Measurements from ENCODE around the gene ZDHHC14.

ZDHHC14 gene

GRCh38 chr6:157621406-157621805 is 240.4 kb downstream of the ZDHHC14 start:
- H3K4me3 ChIP-seq (ENCODE audit: low read depth, low read length) = no peak overlapping the region
- in situ Hi-C loops (cut with HindIII; ENCODE audit: low pct_ligation_motif_present, low sequenced_read_pairs) = no loop called here
- TF ChIP-seq, protein P1, sequence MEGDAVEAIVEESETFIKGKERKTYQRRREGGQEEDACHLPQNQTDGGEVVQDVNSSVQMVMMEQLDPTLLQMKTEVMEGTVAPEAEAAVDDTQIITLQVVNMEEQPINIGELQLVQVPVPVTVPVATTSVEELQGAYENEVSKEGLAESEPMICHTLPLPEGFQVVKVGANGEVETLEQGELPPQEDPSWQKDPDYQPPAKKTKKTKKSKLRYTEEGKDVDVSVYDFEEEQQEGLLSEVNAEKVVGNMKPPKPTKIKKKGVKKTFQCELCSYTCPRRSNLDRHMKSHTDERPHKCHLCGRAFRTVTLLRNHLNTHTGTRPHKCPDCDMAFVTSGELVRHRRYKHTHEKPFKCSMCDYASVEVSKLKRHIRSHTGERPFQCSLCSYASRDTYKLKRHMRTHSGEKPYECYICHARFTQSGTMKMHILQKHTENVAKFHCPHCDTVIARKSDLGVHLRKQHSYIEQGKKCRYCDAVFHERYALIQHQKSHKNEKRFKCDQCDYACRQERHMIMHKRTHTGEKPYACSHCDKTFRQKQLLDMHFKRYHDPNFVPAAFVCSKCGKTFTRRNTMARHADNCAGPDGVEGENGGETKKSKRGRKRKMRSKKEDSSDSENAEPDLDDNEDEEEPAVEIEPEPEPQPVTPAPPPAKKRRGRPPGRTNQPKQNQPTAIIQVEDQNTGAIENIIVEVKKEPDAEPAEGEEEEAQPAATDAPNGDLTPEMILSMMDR (IDR thresholded peaks at IDR 0.05; ENCODE audit: low read depth, low read length, missing control alignments) = no peak
- DNase-seq = no peak
- no peaks in the 10 kb centered on the region for H3K36me3 ChIP-seq (replicated peaks)
- H3K27ac ChIP-seq = no peak overlapping the region
- H3K27me3 ChIP-seq (replicated peaks) = no peaks in the 10 kb centered on the region

DNA sequence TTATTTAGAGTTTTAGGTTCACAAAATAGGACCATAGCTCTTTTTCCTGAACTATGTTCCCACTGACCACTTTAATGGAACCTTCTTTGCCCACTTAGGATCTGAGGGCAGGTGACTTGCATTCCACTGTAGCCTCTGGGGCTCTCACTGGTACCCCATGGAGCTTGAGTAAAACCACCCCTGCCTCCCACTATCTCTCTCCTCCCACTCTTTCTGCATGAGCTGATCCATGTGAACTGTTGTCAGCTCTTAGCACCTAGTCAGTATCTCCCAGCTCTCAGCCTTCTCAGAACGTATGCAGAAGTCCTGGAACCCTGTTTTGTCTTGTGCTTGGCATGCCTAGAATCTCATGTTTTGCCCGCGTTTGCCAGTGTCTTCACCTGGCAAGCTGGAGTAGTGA is 241.4 kb downstream of the ZDHHC14 start:
- TF ChIP-seq, protein P1 (IDR thresholded peaks at IDR 0.05; ENCODE audit: low read depth, low read length, missing control alignments) = no peak
- in situ Hi-C loops (cut with HindIII; ENCODE audit: low pct_ligation_motif_present, low sequenced_read_pairs) = no loop called here
- no peaks in the 10 kb centered on the region for H3K36me3 ChIP-seq (replicated peaks)
- no peaks in the 10 kb centered on the region for H3K27me3 ChIP-seq (replicated peaks)
- no peak for DNase-seq
- H3K4me3 ChIP-seq (ENCODE audit: low read depth, low read length) = no peak overlapping the region
- H3K27ac ChIP-seq = no peak overlapping the region

GRCh38 chr6:157625111-157625510 is 244.1 kb downstream of the ZDHHC14 start:
- no peak overlapping the region for H3K4me3 ChIP-seq (ENCODE audit: low read depth, low read length)
- TF ChIP-seq, protein P1 (IDR thresholded peaks at IDR 0.05; ENCODE audit: low read depth, low read length, missing control alignments) = no peak
- in situ Hi-C loops (cut with HindIII; ENCODE audit: low pct_ligation_motif_present, low sequenced_read_pairs) = no loop called here
- H3K36me3 ChIP-seq (replicated peaks) = no peaks in the 10 kb centered on the region
- H3K27ac ChIP-seq = no peak overlapping the region
- H3K27me3 ChIP-seq (replicated peaks) = no peaks in the 10 kb centered on the region
- DNase-seq = no peak

- in situ Hi-C loops (cut with HindIII; ENCODE audit: low pct_ligation_motif_present, low sequenced_read_pairs) = no loop called here
- no peak overlapping the region for H3K27ac ChIP-seq
- H3K4me3 ChIP-seq (ENCODE audit: low read depth, low read length) = peak overlapping the region; percentile 22
- peak; percentile 44 for DNase-seq
- TF ChIP-seq, protein P1 (IDR thresholded peaks at IDR 0.05; ENCODE audit: low read depth, low read length, missing control alignments) = no peak
- H3K27me3 ChIP-seq (replicated peaks) = no peaks in the 10 kb centered on the region
- H3K36me3 ChIP-seq (replicated peaks) = no peaks in the 10 kb centered on the region
These were observed 244.8 kb downstream of the ZDHHC14 start for GRCh38 chr6:157625764-157626163.

- TF ChIP-seq, protein P1 (IDR thresholded peaks at IDR 0.05; ENCODE audit: low read depth, low read length, missing control alignments) = no peak
- Histone ChIP-seq H3K27ac (no peak overlapping the region), H3K4me3 (ENCODE audit: low read depth, low read length) (no peak overlapping the region), H3K36me3 (replicated peaks) (no peaks in the 10 kb centered on the region), H3K27me3 (replicated peaks) (no peaks in the 10 kb centered on the region)
- in situ Hi-C loops (cut with HindIII; ENCODE audit: low pct_ligation_motif_present, low sequenced_read_pairs) = no loop called here
- DNase-seq = no peak
These were observed 246.4 kb downstream of the ZDHHC14 start for GRCh38 chr6:157627195-157627966.

- DNase-seq = no peak
- in situ Hi-C loops (cut with HindIII; ENCODE audit: low pct_ligation_motif_present, low sequenced_read_pairs) = no loop called here
- Histone ChIP-seq H3K27ac (no peak overlapping the region), H3K36me3 (replicated peaks) (no peaks in the 10 kb centered on the region), H3K4me3 (ENCODE audit: low read depth, low read length) (no peak overlapping the region), H3K27me3 (replicated peaks) (no peaks in the 10 kb centered on the region)
- TF ChIP-seq, protein P1 (IDR thresholded peaks at IDR 0.05; ENCODE audit: low read depth, low read length, missing control alignments) = no peak
These were observed 247.5 kb downstream of the ZDHHC14 start for GRCh38 chr6:157628463-157628862.
